ENCODE data around the gene SPO11. TPM values are rescaled to one million over a fixed set of nuclear protein-coding genes. Genes with fewer than 3 reads are reported as not detected.

SPO11 gene
- polyA plus RNA-seq, 1 donor (not counting 4 experiments of a cell fraction or from before 2014, with no cell fraction given): not detected

DNA sequence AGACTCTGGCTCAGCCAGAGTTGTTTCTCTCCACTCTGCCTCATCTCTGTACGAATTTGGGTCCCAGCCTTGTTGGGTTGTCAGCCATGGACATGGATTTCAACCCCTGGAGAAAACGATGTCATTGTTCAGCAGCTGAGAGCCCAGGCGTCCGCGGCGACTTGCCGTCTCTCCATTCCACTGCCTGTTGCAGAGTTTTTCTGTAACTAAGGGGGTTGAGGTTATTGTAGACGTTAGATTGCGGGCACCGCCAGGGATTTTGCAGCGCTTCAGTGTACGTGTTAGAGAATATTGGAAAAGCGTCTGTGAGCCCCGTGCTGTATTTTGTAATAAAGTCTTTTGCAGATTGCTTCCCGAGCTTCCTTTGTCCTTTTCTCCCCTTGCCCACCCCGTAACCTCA lies 48.5 kb downstream of the SPO11 start:
- FAIRE-seq (no peak), DNase-seq (ENCODE audit: low read depth, low spot score) (no peak)
- H3K9me1 ChIP-seq (ENCODE audit: control insufficient read depth, extremely low read depth, insufficient read depth, low read length): no peaks in the 10 kb centered on the region
- H3K4me3 ChIP-seq (ENCODE audit: control insufficient read depth in 2 of 3, extremely low read depth in 1 of 3, insufficient read depth in 2 of 3, low read depth in 1 of 3, low read length in 3 of 3): no peak overlapping the region
- H3K9ac ChIP-seq (ENCODE audit: control insufficient read depth, extremely low read depth, insufficient read depth, low read length): no peak overlapping the region
- peaks cover 27 to 30% of the 10 kb centered on the region in 2 experiments for H3K36me3 ChIP-seq (ENCODE audit: control insufficient read depth in 2 of 2, extremely low read depth in 1 of 2, insufficient read depth in 2 of 2, low read length in 2 of 2)
- H2AFZ ChIP-seq (ENCODE audit: control insufficient read depth, low read length): no peak overlapping the region
- H4K20me1 ChIP-seq (ENCODE audit: control insufficient read depth, extremely low read depth, insufficient read depth, low read length): no peaks in the 10 kb centered on the region
- H3K9me3 ChIP-seq (ENCODE audit: control insufficient read depth, low read depth, low read length): no peaks in the 10 kb centered on the region
- no peak for TF ChIP-seq EZH2 (IDR thresholded peaks at IDR 0.05; ENCODE audit: low read length)
- TF ChIP-seq, protein P1, sequence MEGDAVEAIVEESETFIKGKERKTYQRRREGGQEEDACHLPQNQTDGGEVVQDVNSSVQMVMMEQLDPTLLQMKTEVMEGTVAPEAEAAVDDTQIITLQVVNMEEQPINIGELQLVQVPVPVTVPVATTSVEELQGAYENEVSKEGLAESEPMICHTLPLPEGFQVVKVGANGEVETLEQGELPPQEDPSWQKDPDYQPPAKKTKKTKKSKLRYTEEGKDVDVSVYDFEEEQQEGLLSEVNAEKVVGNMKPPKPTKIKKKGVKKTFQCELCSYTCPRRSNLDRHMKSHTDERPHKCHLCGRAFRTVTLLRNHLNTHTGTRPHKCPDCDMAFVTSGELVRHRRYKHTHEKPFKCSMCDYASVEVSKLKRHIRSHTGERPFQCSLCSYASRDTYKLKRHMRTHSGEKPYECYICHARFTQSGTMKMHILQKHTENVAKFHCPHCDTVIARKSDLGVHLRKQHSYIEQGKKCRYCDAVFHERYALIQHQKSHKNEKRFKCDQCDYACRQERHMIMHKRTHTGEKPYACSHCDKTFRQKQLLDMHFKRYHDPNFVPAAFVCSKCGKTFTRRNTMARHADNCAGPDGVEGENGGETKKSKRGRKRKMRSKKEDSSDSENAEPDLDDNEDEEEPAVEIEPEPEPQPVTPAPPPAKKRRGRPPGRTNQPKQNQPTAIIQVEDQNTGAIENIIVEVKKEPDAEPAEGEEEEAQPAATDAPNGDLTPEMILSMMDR (optimal IDR thresholded peaks at IDR 0.05 in 1 of 3, IDR thresholded peaks at IDR 0.05 in 1 of 3, conservative IDR thresholded peaks at IDR 0.05 in 1 of 3; ENCODE audit: extremely low read depth in 1 of 3, insufficient read depth in 2 of 3, low read length in 3 of 3): no peak
- H3K4me1 ChIP-seq (ENCODE audit: control insufficient read depth, extremely low read depth, insufficient read depth, low read length): no peaks in the 10 kb centered on the region
- H3K27me3 ChIP-seq (ENCODE audit: control insufficient read depth, extremely low read depth, insufficient read depth, low read length): no peaks in the 10 kb centered on the region
- H3K27ac ChIP-seq (ENCODE audit: control insufficient read depth, insufficient read depth, low read length): no peak overlapping the region
- H3K4me2 ChIP-seq (ENCODE audit: control insufficient read depth, extremely low read depth, insufficient read depth, low read depth, low read length): no peak overlapping the region
- no peaks in the 10 kb centered on the region for H3K79me2 ChIP-seq (ENCODE audit: control insufficient read depth, insufficient read depth, low read length)
- dilution Hi-C loops (cut with MboI; ENCODE audit: extremely low pct_ligation_motif_present, low sequenced_read_pairs): no loop called here

DNA sequence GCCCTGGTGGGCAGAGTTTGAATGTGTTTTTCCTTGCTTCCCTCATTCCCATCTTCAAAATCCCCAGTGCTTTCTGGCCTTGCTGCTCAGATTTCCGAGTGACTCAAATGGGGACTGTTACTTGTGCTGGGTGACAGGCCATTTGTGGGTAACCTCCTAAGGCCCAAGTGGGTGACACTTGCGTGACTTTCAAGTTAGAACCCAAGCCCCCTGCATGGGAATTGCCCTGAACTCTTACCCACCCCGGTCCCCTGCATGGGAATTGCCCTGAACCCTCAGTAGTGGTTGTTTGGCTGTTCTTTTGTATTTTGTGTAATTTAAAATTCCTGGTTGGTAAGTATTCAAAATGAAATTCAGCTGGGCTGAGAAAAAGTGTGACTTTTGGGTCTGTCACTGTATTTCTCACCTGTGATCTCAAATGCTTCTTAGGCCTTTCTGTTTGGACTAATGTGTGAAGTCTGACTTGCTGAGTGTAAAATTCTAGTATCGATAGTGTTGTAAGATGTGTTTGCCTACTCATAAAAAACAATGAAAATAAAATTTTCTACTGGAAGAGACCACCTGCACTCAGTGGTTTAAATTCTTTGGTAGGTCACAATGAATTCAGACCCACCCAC lies 49.2 kb downstream of the SPO11 start:
- DNase-seq (ENCODE audit: low read depth, low spot score) (no peak), FAIRE-seq (no peak)
- dilution Hi-C loops (cut with MboI; ENCODE audit: extremely low pct_ligation_motif_present, low sequenced_read_pairs): no loop called here
- H3K9me1 ChIP-seq (ENCODE audit: control insufficient read depth, extremely low read depth, insufficient read depth, low read length): no peaks in the 10 kb centered on the region
- H3K9ac ChIP-seq (ENCODE audit: control insufficient read depth, extremely low read depth, insufficient read depth, low read length): no peak overlapping the region
- TF ChIP-seq EZH2 (IDR thresholded peaks at IDR 0.05; ENCODE audit: low read length): no peak
- TF ChIP-seq, protein P1 (optimal IDR thresholded peaks at IDR 0.05 in 1 of 3, IDR thresholded peaks at IDR 0.05 in 1 of 3, conservative IDR thresholded peaks at IDR 0.05 in 1 of 3; ENCODE audit: extremely low read depth in 1 of 3, insufficient read depth in 2 of 3, low read length in 3 of 3): no peak
- no peaks in the 10 kb centered on the region for H3K79me2 ChIP-seq (ENCODE audit: control insufficient read depth, insufficient read depth, low read length)
- no peak overlapping the region for H3K27ac ChIP-seq (ENCODE audit: control insufficient read depth, insufficient read depth, low read length)
- no peaks in the 10 kb centered on the region for H4K20me1 ChIP-seq (ENCODE audit: control insufficient read depth, extremely low read depth, insufficient read depth, low read length)
- H2AFZ ChIP-seq (ENCODE audit: control insufficient read depth, low read length): no peak overlapping the region
- H3K4me2 ChIP-seq (ENCODE audit: control insufficient read depth, extremely low read depth, insufficient read depth, low read depth, low read length): no peak overlapping the region
- no peaks in the 10 kb centered on the region for H3K27me3 ChIP-seq (ENCODE audit: control insufficient read depth, extremely low read depth, insufficient read depth, low read length)
- H3K36me3 ChIP-seq (ENCODE audit: control insufficient read depth in 2 of 2, extremely low read depth in 1 of 2, insufficient read depth in 2 of 2, low read length in 2 of 2): peaks cover 25 to 30% of the 10 kb centered on the region in 2 experiments
- H3K4me3 ChIP-seq (ENCODE audit: control insufficient read depth in 2 of 3, extremely low read depth in 1 of 3, insufficient read depth in 2 of 3, low read depth in 1 of 3, low read length in 3 of 3): no peak overlapping the region
- H3K4me1 ChIP-seq (ENCODE audit: control insufficient read depth, extremely low read depth, insufficient read depth, low read length): no peaks in the 10 kb centered on the region
- H3K9me3 ChIP-seq (ENCODE audit: control insufficient read depth, low read depth, low read length): no peaks in the 10 kb centered on the region
